DMS79 treated with DMSO at 0.1 percent for 48 hours (cell line): Measurements from ENCODE around the gene ZNF865.

Source experiments
- DNase-seq: peaks from one replicate; lab custom pipeline; 2025; lab: John Stamatoyannopoulos, UW

Gene ZNF865

GRCh38 chr19:55658846-55659459 is 53.5 kb downstream of the ZNF865 start:
- no peak for DNase-seq

- no peak for DNase-seq
Observed at GRCh38 chr19:55659822-55660221, 54.4 kb downstream of the ZNF865 start.

- no peak for DNase-seq
Observed at GRCh38 chr19:55660404-55660803, 55.0 kb downstream of the ZNF865 start.

DNA sequence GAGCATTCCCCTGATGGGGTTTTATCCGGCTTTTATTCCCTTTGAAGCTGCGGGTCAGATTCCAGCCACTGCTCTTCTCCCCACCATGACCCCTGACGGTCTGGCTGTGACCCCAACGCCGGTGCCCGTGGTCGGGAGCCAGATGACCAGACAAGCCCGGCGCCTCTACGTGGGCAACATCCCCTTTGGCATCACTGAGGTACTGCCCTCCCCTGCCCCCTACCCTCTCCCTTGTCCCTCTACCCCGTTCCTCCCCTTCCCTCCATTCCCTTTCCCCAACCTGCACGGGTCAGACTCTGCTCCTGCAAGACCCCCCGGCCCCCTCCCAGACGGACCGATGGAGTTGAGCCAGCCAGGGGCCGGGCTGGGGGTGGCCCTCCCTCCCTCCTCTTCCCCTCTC is 55.5 kb downstream of the ZNF865 start:
- no peak for DNase-seq

DNA sequence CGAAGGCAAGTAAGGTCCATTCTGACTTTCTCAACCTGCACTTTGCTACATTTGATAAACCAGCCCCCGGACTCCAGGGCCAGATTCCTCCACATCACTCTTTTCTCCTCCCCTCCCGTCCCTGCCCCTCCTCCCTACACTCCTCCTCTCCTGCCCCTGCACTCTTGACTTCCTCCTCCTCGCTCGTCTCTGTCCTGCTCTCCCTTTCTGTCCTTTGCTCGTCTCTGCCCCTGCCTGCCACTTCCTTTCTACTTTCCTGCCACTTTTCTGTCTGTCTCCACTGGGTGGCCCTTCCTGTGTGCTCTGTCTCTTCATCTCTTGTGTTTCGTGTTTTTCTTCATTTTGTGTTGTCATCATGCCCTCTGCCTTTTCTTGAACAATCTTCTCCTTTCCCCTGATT is 56.4 kb downstream of the ZNF865 start:
- DNase-seq = no peak

DNA sequence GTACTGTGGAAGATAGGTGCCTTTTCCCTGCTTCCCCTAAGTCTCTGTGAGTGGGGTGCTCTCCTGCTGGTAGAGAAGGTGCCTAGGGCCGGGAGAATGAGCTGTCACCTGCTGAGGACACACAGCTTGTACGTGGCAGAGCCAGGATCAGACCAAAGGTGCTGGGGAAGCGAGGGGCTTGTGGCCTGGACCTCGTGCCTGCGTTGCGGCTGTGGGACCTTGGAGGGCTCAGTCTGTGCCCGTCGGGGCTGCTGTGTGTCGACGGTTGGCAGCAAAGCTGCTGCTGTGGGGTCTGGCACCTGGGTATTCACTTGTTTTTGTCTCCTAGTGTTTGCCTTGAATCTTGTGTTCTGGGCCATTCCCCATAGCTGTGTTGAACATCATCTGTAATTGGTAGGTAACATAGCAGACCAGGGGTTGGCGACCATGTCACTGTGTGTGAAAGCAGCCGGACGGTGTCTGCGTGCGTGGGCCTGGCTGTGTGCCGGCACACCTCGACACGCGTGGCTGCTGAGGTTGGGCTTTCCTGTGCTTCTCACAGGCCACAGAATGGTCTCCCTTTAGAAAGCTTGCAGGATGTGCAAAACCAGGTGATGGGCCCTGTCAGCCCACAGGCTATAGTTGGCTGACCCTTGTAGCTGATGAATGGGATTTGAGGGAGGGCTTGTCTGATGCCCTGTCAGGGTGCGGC is 58.5 kb downstream of the ZNF865 start:
- no peak for DNase-seq

DNA sequence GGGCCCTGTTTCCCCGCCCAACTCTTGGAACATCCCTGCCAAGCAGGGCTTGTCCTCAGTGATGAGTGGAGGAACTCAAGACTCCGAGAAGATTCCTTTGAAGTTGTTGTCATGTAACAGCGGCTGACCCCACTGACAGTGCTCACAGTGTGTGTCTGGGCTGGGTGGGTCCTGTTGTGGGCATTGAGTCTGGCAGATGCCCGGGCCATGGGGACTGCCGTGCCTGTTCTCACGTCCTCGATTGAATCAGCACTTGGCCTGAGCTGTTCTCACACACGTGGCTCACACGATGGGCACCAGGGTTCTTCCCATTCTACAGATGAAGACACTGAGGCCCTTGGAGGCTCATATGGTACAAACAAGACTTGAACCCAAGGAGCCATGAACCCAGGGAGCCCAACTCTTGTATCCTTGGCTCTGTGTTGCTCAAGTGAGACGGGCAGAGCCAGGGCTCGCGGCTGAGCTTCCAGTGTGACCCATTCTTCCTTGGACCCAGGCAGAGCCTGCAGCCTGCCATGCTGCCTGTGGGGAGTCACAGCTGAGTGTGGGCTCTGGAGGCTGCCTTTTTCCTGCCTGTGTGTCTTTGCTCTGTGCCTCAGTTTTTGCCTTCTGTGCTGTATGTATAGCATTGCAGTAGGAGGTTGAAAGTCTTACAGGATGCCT is 61.0 kb downstream of the ZNF865 start:
- no peak for DNase-seq
